Activated CD4-positive, alpha-beta T cell treated with anti-CD3 and anti-CD28 coated beads, Interleukin-2, Interleukin-6, amounts not matched to agents 100 ng/mL and 50 ng/mL, durations not matched to agents 16 hours and 8 hours (primary cell): ENCODE data around the gene FADS2.

Experiments used
- DNase-seq: peaks from one replicate; pipeline ENCODE4 v3.0.0-alpha.2; 2020

The FADS2 gene

DNA sequence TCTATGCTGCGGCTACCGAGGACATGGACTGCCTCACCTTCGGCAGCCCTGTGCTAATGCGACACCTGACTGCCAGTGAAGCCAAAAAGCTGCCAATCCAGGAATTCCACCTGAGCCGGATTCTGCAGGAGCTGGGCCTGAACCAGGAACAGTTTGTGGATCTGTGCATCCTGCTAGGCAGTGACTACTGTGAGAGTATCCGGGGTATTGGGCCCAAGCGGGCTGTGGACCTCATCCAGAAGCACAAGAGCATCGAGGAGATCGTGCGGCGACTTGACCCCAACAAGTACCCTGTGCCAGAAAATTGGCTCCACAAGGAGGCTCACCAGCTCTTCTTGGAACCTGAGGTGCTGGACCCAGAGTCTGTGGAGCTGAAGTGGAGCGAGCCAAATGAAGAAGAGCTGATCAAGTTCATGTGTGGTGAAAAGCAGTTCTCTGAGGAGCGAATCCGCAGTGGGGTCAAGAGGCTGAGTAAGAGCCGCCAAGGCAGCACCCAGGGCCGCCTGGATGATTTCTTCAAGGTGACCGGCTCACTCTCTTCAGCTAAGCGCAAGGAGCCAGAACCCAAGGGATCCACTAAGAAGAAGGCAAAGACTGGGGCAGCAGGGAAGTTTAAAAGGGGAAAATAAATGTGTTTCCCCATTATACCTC lies 32.1 kb upstream of the FADS2 start:
- no peak for DNase-seq

DNA sequence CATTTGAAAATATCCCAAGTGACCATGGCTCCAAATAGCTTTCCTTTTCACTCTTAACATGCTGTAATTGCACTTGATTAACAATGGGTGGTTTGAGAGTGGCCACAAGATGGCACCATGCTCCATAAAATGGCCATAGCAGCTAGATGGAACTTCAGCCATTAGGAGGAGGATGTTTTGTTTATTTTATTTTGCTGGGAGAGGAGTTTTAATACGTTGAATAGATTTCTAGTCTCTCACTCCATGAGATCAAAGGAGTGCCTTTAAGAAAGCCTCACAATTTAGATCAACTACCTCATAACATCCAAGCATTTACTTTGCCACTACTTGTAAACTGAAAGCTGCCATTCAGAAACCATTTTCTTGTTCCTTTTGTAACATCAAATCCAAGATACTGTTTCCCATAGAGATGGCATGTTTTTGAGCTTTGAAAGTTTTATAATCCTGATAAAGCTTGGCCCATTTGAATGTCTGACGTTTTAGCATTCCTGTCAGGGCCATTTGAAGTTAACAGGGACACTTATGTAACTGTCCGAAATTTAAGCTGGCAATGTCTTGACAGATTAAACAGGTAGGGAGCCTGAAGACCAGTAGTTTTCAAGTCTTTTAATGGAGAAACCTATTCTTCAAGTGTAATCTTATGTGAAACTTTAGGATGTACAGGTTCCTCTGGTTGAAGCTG lies 30.7 kb upstream of the FADS2 start:
- DNase-seq: peak; percentile 73

DNA sequence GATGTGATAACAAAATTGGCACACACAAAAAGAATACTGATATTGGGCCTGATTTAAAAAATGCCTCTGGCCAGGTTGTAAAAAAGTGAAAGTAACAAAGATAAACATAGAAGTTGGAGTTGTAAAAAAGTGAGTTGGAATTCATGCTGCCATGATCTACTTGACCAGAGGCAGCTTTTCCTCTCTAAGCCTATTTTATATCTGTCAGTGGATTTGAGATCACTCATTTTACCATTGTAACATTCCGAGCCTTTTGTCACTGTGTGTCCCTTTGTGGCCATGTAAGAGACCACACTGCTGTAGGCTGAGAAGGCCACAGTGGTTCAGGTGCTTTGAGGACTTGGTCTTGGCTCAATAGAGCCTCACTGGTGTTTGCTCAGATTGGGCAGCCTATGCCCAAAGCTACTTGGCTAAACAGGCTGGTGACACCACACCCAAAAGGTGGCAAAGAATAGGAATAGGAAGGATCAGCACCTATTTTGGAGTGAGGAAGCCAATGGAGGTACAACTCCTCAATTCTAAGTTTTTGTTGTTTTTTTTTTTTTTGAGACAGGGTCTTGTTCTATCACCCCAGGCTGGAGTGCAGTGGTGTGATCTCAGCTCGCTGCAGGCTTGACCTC lies 28.3 kb upstream of the FADS2 start:
- no peak for DNase-seq

DNA sequence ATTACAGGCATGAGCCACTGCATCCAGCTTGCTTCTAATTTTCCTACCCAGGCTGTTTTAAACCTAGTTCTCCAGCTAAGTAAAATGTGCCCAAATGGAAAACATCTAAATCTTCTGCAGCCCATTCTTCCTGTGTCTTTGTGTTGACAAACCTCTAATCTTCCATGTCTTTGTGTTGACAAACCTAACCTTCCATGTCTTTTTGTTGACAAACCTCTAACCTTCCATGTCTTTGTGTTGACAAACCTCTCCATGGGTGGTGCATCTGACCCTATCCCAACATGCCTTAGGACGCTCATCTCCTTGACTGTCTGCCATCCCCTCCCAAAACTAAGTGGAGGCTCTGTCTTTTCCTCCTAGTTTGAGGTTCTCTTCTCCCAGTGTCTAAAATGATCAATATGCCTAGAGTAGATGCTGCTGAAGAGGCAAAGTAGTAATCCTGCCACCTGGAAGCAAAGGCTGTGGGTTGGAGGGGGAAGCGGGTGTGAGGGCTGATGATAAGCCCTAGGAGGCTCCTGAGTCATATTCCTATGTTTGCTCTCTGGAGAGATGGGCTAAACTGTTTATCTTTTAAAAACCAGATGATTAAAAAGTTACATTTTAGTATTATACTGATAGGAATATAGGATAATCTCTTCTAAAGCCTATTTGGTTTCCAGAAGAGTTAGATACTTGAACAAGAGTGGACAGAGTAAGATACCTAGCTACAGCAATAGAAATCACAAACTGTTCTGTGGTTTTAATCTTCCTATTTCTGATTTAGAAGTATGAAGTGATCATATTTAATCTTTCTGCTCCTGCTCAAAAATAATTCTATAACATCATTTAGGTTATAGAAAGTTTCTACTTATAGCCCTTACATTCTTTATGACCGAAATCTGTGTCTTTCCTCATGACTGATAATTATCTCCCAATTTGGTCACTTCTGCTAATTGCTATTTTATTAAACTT lies 27.5 kb upstream of the FADS2 start:
- no peak for DNase-seq

DNA sequence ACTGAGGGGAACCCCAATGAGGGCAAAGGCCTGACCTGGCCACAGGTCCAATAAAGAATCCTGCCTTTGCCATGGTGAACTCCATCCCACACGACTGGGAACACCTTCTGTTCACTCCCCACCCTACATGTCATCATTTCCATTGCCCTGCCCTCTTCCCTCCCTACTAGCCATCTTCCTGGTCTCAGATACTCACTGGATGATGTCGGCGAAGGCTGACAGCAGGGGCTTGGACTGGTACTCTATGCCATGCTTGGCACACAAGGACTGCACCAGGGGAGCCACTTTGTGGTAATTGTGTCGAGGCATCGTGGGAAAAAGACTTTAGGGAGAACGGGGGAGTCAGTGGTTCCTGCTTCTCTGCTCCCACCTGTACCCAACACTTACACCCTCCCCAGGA lies 25.5 kb upstream of the FADS2 start:
- no peak for DNase-seq

DNA sequence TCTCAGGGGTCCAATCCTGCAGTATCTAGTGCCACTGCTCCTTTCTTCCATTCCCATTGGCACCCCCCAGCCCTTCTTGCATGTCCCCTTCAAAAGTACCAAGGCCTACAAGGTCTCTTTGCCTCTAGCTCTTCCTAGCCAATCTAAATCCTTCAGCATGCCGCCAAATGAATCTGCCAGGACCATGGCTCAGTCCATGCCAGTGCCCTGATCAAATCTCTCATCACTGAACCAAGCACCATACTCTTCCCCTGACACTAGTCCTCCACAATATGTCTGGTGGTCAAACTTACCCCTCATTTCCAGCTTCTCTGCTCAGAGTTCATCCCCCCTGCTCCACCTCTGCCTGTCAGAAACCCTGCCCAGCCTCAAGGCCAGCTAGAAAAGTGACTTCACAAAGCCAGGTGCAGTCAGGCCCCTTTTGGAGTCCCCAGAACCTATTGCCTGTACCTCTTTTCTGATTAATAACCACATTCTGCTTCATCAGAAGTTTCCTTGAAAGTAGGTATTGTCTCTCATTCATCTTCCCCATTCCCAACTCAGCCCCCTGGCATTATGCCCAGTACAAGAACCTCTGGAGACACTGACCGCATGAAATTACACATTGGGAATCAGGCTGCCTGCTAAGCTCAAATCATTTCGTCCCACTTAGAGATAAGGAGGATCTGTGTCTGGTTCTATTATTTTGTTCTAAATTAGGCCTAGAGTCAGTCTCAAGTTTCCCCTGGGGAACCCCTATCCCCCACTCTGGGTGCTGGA lies 24.0 kb upstream of the FADS2 start:
- no peak for DNase-seq

DNA sequence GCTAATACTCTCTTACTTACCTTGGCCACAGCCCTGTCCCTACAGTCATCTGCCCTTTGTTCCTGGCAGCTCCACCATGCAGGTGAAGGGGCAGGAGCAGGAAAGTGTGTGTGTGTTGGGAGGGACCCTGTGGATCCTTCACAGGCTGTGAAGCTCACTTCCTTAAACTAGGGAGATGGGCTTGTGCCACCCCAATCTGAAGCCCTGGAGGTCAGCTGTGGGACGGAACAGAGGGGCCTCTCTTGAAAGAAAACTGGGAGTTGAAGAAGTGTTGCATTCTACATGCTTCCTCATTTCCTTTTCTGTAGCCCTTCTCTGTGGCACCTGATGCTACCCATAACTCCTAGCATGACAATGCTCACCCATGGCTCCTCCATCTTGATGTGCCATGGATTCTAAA lies 23.0 kb upstream of the FADS2 start:
- no peak for DNase-seq

DNA sequence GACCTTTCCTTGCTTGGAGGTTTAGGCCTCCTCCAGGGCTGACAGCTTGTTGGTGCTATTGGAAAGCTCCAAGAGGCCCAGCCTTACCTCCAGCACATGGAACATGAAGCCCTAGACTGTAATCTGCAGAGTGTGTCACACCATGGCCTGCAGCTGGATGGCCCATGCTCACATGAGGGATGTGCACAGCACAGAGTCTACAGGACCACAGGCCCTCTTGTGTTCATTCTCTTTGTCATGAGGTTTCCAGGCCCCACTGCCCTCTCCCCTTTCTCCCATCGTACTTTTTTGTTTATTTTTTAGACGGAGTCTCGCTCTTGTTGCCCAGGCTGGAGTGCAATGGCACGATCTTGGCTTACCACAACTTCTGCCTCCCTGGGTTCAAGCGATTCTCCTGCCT lies 21.3 kb upstream of the FADS2 start:
- DNase-seq: no peak

DNA sequence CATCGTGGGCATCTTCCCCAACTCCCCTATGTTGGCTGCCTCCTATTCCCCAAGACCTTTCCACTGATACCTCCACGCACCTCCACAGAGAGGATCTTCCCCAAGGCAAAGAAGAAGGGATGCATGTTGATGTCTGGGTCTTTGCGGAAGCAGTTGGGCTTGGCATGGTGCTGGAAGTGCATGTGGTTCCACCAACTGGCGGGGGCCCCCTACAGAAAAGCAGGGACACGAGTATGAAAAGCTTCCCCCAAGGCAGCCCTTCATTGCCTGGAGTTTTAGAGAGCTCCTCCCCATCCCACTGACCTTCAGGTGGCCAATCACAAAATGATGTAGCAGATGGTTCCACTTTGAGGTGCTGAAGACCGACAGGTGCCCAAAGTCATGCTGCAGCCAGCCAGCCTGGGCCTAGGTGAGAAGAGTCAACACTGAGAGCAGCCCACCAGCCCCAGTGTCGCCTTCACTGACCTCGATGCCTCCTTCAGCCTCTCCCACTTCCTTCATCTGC lies 17.4 kb upstream of the FADS2 start:
- DNase-seq: no peak

DNA sequence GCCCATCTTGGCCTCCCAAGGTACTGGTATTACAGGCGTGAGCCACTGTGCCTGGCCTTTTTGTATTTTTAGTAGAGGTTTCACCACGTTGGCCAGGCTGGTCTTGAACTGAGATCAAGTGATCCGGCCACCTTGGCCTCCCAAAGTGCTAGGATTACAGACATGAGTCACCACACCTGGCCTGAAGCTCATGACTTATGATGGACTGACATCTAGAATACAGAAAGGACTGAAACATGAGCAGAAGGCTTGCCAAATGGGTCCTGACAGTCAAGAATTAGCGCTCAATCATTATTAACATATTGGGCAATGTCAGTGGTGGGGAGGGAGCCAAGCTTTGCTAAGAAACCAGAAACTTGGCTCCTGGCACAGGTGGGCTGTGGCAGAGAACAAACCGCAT lies 16.3 kb upstream of the FADS2 start:
- DNase-seq: no peak

DNA sequence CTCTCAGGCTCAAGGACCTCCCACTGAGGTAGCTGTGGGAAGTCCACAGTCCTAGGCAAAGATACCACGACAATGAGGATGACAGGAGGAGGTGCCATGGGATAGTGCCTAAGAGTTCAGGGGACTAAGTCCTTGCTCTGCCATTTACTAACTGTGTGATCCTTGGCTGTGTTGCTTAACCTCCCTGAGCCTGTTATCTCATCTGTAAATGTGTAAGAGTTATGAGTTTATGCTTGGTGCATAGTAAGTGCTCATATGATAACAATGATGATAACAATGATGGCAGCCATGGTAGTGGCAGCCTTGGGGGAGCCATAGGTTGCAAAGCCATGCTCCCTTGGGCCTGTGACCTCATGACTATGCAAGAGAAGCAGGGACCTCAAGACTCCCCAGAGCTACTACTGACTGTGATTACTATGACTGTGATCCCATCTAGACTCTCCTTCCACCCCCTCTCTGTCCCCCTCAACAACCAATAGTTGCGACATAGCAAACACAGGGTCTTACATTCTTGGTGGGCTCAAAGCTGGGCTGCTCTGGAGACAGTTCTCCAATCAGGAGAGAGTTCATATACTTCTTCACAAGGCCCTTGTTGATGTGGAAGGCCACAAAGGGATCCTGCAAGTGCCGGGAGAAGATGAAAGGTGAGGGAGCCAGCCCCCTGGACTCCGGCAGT lies 15.2 kb upstream of the FADS2 start:
- DNase-seq: no peak

DNA sequence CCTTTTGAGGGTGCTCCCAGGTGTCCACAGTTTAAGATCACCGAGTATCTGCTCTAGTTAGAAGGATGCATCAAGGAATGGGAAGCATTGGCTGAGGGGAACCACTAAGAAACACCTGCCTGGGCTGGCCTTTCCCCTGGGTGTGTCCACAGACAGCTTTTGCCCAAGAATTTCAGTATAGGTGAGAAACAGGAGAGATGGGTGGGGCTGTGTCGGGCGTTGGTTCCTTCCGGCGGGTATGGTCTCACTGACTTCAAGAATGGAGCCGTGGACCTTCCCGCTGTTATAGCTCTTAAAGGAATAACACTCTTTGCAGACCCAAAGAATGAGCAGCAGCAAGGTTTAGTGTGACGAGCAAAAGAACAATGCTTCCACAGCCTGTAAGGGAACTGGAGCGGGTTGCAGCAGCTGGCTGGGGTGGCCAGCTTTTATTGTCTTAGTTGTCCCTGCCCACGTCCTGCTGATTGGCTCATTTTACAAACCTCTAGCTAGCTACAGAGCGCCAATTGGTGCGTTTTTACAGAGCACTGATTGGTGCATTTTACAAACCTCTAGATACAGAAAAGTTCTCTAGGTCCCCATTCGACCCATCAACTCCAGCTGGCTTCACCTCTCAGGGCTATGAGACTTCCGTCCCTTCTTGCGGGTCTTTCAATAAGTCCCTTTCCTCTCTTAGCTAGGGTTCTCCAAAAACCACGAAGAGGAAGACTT lies 13.7 kb upstream of the FADS2 start:
- DNase-seq: peak; percentile 50

DNA sequence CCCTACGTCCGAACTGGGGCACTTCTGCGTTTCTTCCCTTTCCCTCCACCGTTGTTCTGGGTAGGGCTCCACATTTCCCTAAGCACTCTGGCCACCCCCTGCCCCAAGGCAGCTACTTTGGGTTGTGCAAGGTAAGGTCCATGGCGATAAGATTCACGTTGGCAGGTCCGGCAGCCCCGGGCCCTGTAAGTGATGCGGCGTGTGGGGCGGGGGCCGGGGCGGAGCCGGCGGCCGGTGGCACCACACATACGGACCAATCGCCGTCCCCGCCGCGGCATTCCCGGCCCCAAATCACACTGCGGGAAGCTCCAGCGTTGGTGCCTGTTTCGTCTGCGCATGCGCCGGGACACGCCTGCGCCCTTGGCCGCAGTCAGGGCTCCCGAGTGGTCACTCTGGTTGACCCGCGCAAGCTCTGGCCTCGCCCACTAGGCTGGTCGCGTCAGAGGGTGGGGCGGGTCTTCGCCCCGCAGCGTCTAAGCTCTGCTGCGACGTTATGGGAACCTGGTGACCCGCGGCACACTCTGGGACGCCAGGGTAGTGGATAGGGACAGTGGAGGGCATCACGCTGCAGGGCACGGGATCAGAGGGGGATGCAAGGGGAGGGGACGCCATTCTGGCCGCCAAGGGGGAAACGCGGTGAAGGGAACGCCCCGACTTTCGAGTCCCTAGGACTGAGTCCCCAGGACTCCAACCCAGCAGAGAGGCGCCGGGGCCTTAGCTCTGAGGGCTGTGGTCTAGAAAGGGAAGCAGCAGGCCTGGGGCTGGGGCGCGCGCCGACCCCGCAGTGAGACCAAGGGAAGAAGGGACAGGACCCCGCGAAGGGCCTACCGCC lies 12.9 kb upstream of the FADS2 start:
- peak; percentile 94 for DNase-seq

DNA sequence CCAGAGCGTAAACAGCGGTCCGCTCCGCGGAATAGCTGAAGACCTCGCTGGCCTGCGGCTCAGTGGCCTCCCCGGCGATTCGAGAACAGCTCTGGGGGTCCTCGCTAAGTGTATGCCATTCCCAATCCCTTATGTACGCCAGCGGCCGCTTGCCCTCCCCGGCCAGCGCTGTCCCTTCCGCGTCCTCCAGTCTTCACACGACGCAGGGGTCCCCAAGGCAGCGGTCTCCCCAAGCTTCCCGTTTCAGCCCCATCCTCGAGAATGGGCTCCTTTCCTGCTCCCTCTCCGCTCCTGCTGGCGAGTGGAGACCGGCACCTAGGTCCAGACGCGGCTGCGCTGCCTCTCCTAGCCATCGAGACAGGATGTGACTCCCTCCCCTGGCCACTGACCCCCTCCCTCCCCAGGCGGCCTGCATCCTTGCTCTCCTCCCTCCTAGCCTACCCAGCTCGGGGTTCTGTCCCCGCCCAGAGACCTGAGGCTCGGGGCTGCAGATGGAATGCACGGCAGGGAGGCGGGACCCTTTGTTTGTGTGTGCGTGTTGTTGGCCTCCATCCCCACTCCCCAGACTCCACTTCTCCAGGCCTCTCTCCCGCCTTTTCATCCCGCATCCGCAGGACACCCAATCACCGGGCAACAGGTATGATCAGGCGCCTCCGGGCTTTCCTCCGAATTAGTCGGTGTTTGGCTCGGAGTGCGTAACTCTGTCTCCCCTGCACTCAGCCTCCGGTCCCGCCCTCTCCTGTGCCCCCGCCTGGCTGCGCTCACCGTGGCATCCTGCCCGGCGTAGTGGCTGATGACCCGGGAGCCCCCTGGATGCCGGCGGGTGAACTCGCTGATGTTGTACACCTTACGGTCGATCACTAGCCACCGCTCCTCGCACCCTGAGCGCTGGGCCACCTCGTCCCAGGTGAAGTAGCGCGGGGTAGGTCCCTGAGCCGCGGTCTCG lies 12.0 kb upstream of the FADS2 start:
- peak; percentile 76 for DNase-seq

DNA sequence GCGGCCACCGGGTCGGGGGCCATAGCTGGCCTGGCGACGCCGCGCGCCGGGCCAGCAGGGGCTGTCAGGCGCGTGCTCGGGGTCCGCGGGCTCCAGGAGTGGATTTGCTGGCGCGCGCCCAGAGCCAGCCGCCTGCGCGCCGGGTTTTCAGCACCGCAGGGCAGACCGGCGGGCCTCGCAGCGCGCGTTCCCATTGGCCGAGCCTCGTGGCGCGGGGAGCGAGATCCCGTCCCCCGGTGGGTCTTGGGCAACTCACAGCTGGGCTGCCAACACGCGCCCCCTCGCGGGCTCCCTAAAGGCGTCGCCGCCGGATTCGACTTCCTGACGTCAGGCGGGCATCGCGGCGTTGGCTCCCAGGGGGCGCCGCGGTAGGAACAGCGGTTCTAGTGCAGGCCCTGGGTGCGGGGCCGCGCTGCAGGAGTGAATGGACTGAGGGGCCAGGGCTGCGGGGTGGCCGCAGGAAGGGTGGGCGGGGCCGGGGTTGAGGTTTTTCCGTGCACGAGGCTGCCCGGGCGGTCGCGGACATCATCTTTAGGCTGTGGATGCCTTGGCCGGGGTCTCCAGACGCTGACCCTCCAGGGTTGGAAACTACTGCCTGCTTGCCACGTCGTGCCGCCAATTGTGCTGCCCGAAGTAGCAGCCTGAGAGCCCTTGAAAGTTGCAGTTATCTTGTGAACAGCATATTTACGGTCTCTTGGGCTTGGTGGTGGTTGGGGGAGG lies 11.2 kb upstream of the FADS2 start, which contains the start of gene FADS1:
Gene FADS1 (minus strand): TSS at position 268 of the 720 bp plus-strand sequence. CDS start 74 bp downstream, at position 194.
- peak; percentile 97 for DNase-seq

DNA sequence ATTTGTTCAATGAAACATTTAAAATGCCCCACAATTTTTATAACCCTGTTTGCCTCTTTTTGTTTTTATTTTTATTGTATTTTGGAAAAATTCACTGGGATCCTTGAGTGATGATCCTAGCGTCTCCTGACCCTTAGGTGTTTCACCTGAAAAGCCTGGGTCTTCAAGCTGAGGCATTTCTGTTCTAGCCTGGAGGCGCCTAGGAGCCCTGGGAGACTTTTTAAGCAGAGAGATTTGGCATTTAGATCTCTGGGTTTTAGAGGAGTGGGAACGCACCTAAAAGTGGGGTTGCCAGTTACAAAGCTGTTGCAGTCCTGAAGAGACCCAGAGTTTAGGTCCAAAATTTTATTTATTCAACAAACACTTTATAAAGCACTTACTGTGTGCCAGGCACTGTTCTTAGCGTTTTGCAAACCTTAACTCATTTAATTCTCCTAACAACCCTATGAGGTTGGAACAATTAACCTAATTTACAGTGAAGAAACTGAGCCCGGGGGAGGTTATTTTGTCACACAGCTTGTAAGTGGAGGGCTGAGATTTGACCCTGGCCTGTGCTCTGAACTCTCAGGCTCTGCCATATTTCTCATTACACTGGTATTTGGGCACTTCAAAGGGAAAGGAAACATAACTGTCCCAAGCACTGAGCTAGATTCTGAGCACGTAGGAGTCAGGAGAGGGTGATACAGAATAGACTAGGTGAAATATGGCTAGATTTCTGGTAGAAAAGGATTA lies 10.5 kb upstream of the FADS2 start:
- no peak for DNase-seq

DNA sequence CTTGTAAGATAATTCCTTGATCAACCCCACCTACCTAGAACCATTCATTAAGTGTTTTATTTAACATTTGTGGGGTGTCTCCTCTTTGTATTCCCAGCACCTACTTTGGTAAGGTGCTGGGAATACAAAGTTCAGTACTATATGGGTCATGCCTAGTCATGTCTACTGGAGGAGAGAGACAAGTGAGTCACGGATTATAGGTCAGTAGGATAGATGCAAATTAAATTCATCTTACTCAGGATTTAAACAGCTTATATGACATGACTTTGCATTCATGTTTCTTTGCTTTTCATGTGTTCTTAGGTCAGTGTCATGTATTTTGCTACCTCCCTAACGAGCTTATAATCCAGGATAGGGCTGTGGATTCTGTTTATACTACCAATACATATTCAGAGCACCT lies 7.9 kb upstream of the FADS2 start:
- DNase-seq: no peak
